ENCODE data around the gene KIF24. TPM values are rescaled to one million over a fixed set of nuclear protein-coding genes. Genes with fewer than 3 reads are reported as not detected.

Gene KIF24
- total RNA-seq, 4 donors from 2014 or later: 2.1 to 5.2 (median 2.9) TPM

- Histone ChIP-seq H3K9me3 (no peaks in the 10 kb centered on the region), H3K36me3 (no peaks in the 10 kb centered on the region), H3K27ac (no peak overlapping the region), H3K4me3 (no peak overlapping the region), H3K27me3 (no peaks in the 10 kb centered on the region), H3K4me1 (no peaks in the 10 kb centered on the region)
- TF ChIP-seq POLR2A (IDR thresholded peaks at IDR 0.05) (no peak), CTCF (IDR thresholded peaks at IDR 0.05) (no peak)
- DNase-seq: no peak
These were observed 39.9 kb downstream of the KIF24 start for GRCh38 chr9:34289159-34289558.

- TF ChIP-seq CTCF (IDR thresholded peaks at IDR 0.05): no peak
- no peak for TF ChIP-seq POLR2A (IDR thresholded peaks at IDR 0.05)
- Histone ChIP-seq H3K4me1 (no peaks in the 10 kb centered on the region), H3K9me3 (no peaks in the 10 kb centered on the region), H3K27ac (no peak overlapping the region), H3K36me3 (no peaks in the 10 kb centered on the region), H3K4me3 (no peak overlapping the region), H3K27me3 (no peaks in the 10 kb centered on the region)
- no peak for DNase-seq
These were observed 47.0 kb downstream of the KIF24 start for GRCh38 chr9:34282096-34282495.

- Histone ChIP-seq H3K4me1 (no peaks in the 10 kb centered on the region), H3K27ac (no peak overlapping the region), H3K27me3 (no peaks in the 10 kb centered on the region), H3K36me3 (no peaks in the 10 kb centered on the region), H3K4me3 (no peak overlapping the region), H3K9me3 (no peaks in the 10 kb centered on the region)
- no peak for DNase-seq
- no peak for TF ChIP-seq CTCF (IDR thresholded peaks at IDR 0.05)
- no peak for TF ChIP-seq POLR2A (IDR thresholded peaks at IDR 0.05)
These were observed 49.7 kb downstream of the KIF24 start for GRCh38 chr9:34279411-34279810.

Small RNA genes within 50 kb of the gene (small RNA-seq; reads per million reads assigned to genes)
- 0.12 to 0.19 reads per million in 2 donors for gene RNU2-50P

Other genes starting within 250 kb of the KIF24 start
- 10 to 100 TPM; 17.0 to 24.8 (median 21.5) TPM for gene DCAF12, start 202.6 kb downstream of the KIF24 start, total RNA-seq
- 10 to 100 TPM; 19.8 to 40.2 (median 31.6) TPM for gene UBAP1, start 150.2 kb downstream of the KIF24 start, total RNA-seq
- 10 to 100 TPM in 3 of 4 donors, not detected in 1; 13.8 to 20.0 (median 14.7) TPM for gene NUDT2, start 301 bp upstream of the KIF24 start, total RNA-seq
- gene MYORG, start 47.6 kb upstream of the KIF24 start, total RNA-seq: 10 to 100 TPM in 3 of 4 donors, 1 to 10 TPM in 1; 7.4 to 97.2 (median 88.3) TPM
- 10 to 100 TPM in 2 of 4 donors, 1 to 10 TPM in 2; 6.0 to 13.2 (median 9.5) TPM for gene FAM219A, start 129.3 kb upstream of the KIF24 start, total RNA-seq
- not detected for gene DNAI1, start 129.5 kb upstream of the KIF24 start, total RNA-seq
- 1 to 10 TPM in 2 of 4 donors, not detected in 2; 1.8 to 3.3 TPM for gene ENHO, start 193.7 kb upstream of the KIF24 start, total RNA-seq